PFSK-1 (cell line): ENCODE measurements around the gene FHL3.

Experiments used
- FOXP2 ChIP-seq: optimal IDR thresholded peaks from 2 replicates; pipeline ENCODE3; 2011; ENCODE audit warnings: borderline replicate concordance, control low read depth, inconsistent platforms; ENCODE audit not compliant: insufficient read depth; ENCODE audit errors: extremely low read length, extremely low read depth
- POLR2AphosphoS5 ChIP-seq: IDR thresholded peaks from 2 replicates; pipeline ENCODE4 v1.6.1; 2012; ENCODE audit warnings: low read depth, mild to moderate bottlenecking, control low read depth, low read length, moderate library complexity
- REST ChIP-seq, 2 experiments: IDR thresholded peaks; 2 replicates each; pipeline versions ENCODE4 v1.6.1 to v1.8.0; 2011 to 2012; ENCODE audit warnings: low read depth in 2 of 2, low read length in 2 of 2, control low read depth in 1 of 2, inconsistent platforms in 1 of 2, mild to moderate bottlenecking in 1 of 2, moderate library complexity in 1 of 2; ENCODE audit not compliant: insufficient read depth in 1 of 2
- SIN3A ChIP-seq: IDR thresholded peaks from 2 replicates; pipeline ENCODE4 v1.6.1; 2012; ENCODE audit warnings: mild to moderate bottlenecking, low read length, moderate library complexity, borderline replicate concordance; ENCODE audit not compliant: insufficient read depth
- TAF1 ChIP-seq: IDR thresholded peaks from 2 replicates; pipeline ENCODE4 v1.6.1; 2012; ENCODE audit warnings: low read length, control low read depth, borderline replicate concordance; ENCODE audit not compliant: insufficient read depth

The FHL3 gene

GRCh38 chr1:37951783-37952624 lies 53.3 kb downstream of the FHL3 start:
- TF ChIP-seq FOXP2 (no peak), TAF1 (no peak), POLR2AphosphoS5 (no peak), SIN3A (no peak), REST (IDR thresholded peaks at IDR 0.05; ENCODE audit: insufficient read depth in 1 of 2, low read depth in 2 of 2, low read length in 2 of 2) (no peak)

GRCh38 chr1:37951041-37951782 lies 54.1 kb downstream of the FHL3 start:
- TF ChIP-seq POLR2AphosphoS5 (no peak), FOXP2 (no peak), SIN3A (no peak), REST (IDR thresholded peaks at IDR 0.05; ENCODE audit: insufficient read depth in 1 of 2, low read depth in 2 of 2, low read length in 2 of 2) (no peak), TAF1 (no peak)

DNA sequence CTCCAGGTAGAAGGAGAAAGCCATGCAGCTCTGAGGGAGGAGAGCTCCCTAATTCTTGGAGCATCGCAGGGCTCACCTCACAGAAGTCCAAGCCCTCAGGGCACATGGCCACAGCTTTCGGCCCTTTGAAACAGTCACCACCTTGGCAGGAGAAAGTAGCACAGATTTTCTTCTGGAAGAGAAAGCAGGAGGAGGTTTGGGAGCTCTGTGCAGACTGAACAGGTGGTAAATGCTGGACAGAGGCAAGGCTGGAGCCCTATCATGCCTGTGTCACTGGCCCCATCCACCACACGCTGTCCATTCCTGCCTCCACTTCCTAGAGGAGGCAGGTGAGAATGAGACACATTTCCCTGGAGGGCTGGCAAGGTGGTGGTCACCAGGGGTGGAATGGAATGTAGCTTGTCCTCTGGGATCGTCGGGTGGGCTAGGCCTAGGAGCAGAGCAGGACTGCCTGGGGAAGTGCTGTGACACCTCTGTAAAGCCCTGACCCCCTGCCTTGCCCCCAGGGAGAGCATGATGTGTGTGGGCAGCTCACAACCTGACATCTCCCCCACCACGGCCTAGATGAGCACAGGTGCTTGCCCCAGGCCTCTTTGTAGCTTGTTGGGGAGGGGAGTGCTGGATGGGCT lies 55.7 kb downstream of the FHL3 start:
- TF ChIP-seq SIN3A (no peak), TAF1 (no peak), FOXP2 (no peak), REST (IDR thresholded peaks at IDR 0.05; ENCODE audit: insufficient read depth in 1 of 2, low read depth in 2 of 2, low read length in 2 of 2) (peak in 1 of 2 experiments; percentile 72; a peak in 2 of 4 replicates), POLR2AphosphoS5 (no peak)

GRCh38 chr1:37948841-37949240 lies 56.5 kb downstream of the FHL3 start:
- TF ChIP-seq SIN3A (no peak), REST (IDR thresholded peaks at IDR 0.05; ENCODE audit: insufficient read depth in 1 of 2, low read depth in 2 of 2, low read length in 2 of 2) (no peak), POLR2AphosphoS5 (no peak), TAF1 (no peak), FOXP2 (no peak)
